Ascending aorta (tissue), 2 donors: ENCODE measurements around the gene KIF3A. TPM values are rescaled to one million over a fixed set of nuclear protein-coding genes. Genes with fewer than 3 reads are reported as not detected.

Experiments used
- DNase-seq, 2 donors: peaks; one replicate each; pipeline ENCODE4 v3.0.0-alpha.2; 2019; ENCODE audit warnings: low spot score in 2 of 2
- H3K27ac ChIP-seq, 2 donors: fragments of 200-600 bp; sonication (generic); one replicate each; pipeline ENCODE4 v1.5.1; 2016 to 2017; ENCODE audit warnings: mild to moderate bottlenecking in 1 of 2
- H3K27me3 ChIP-seq: fragments of 200-600 bp; sonication (generic); one replicate; pipeline ENCODE4 v1.5.1; 2017
- H3K36me3 ChIP-seq, 2 donors: fragments of 200-600 bp; sonication (generic); one replicate each; pipeline ENCODE4 v1.5.1; 2016
- H3K4me1 ChIP-seq, 2 donors: fragments of 200-600 bp; sonication (generic); one replicate each; pipeline ENCODE4 v1.5.1; 2016 to 2017; ENCODE audit warnings: mild to moderate bottlenecking in 1 of 2
- H3K4me3 ChIP-seq, 2 donors: fragments of 200-600 bp; sonication (generic); one replicate each; pipeline ENCODE4 v1.5.1; 2016 to 2017; ENCODE audit warnings: mild to moderate bottlenecking in 1 of 2
- H3K9me3 ChIP-seq, 2 donors: fragments of 200-600 bp; sonication (generic); one replicate each; pipeline ENCODE4 v1.5.1; 2016
- intact Hi-C: fragments of 100-400 bp; cut with DNase I; formaldehyde crosslinking; loops from one replicate; pipeline ENCODE4 v1.15.1; 2023
- total RNA-seq: library from RNA; depleted of rRNA; stranded (reverse); fragments of >200 nt; gene quantifications from one replicate; pipeline ENCODE4 v1.1.0, GENCODE V29; 2016
- TF ChIP-seq, protein P1 (sequence below), 3 experiments: fragments of 200-600 bp in 2 of 3; fragments of 450-650 bp in 1 of 3; sonication (generic) in 2 of 3; IDR thresholded peaks; one replicate each; pipeline ENCODE4 v1.5.1; 2016 to 2019; ENCODE audit warnings: antibody characterized with exemption in 3 of 3, mild to moderate bottlenecking in 1 of 3, moderate library complexity in 1 of 3

Gene KIF3A
- total RNA-seq, 1 donor from 2014 or later = 4.4 TPM

- Histone ChIP-seq H3K27me3 (no peaks in the 10 kb centered on the region), H3K9me3 (no peaks in the 10 kb centered on the region), H3K27ac (no peak overlapping the region), H3K36me3 (peaks cover 0 to 3% of the 10 kb centered on the region in 2 donors), H3K4me3 (no peak overlapping the region), H3K4me1 (no peaks in the 10 kb centered on the region)
- intact Hi-C loops = loop anchor here (5.0 kb wide), 1 partner anchor 46 kb away; no protein-coding TSS in a partner anchor
- TF ChIP-seq, protein P1, sequence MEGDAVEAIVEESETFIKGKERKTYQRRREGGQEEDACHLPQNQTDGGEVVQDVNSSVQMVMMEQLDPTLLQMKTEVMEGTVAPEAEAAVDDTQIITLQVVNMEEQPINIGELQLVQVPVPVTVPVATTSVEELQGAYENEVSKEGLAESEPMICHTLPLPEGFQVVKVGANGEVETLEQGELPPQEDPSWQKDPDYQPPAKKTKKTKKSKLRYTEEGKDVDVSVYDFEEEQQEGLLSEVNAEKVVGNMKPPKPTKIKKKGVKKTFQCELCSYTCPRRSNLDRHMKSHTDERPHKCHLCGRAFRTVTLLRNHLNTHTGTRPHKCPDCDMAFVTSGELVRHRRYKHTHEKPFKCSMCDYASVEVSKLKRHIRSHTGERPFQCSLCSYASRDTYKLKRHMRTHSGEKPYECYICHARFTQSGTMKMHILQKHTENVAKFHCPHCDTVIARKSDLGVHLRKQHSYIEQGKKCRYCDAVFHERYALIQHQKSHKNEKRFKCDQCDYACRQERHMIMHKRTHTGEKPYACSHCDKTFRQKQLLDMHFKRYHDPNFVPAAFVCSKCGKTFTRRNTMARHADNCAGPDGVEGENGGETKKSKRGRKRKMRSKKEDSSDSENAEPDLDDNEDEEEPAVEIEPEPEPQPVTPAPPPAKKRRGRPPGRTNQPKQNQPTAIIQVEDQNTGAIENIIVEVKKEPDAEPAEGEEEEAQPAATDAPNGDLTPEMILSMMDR (IDR thresholded peaks at IDR 0.05) = no peak
- no peak for DNase-seq
These were observed 48.6 kb downstream of the KIF3A start for GRCh38 chr5:132688536-132689339.

GRCh38 chr5:132687995-132688394 lies 49.4 kb downstream of the KIF3A start:
- Histone ChIP-seq H3K9me3 (no peaks in the 10 kb centered on the region), H3K4me1 (no peaks in the 10 kb centered on the region), H3K27ac (no peak overlapping the region), H3K36me3 (peaks cover 0 to 3% of the 10 kb centered on the region in 2 donors), H3K27me3 (no peaks in the 10 kb centered on the region), H3K4me3 (no peak overlapping the region)
- TF ChIP-seq, protein P1 (IDR thresholded peaks at IDR 0.05) = no peak
- no peak for DNase-seq
- intact Hi-C loops = loop anchor here (5.0 kb wide), 1 partner anchor 46 kb away; no protein-coding TSS in a partner anchor

DNA sequence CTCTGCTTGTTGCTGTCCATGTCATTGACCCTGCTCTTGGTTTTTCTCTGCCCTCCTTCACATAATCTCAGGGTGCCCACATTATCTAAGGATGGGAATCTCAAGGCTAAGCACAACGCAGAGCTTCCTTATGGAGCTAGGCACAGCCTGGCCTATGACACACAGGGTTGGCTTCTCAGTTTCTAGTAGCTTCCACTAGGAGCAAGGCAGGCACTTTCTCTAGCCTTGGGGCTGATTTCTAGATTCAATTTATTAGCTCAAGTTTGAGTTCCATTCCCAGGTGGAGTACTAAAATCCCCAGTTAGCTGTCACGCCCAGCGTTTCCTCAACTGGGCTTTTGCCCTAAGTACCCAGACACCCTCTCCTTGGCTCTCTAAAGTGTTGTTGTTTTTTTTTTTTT lies 51.2 kb downstream of the KIF3A start:
- H3K9me3 ChIP-seq = no peaks in the 10 kb centered on the region
- H3K27ac ChIP-seq = no peak overlapping the region
- peaks cover 0 to 3% of the 10 kb centered on the region in 2 donors for H3K36me3 ChIP-seq
- TF ChIP-seq, protein P1 (IDR thresholded peaks at IDR 0.05) = no peak
- no peaks in the 10 kb centered on the region for H3K4me1 ChIP-seq
- no peak for DNase-seq
- no peak overlapping the region for H3K4me3 ChIP-seq
- intact Hi-C loops = loop anchor here (5.0 kb wide), 1 partner anchor 44 kb away; no protein-coding TSS in a partner anchor
- no peaks in the 10 kb centered on the region for H3K27me3 ChIP-seq

GRCh38 chr5:132684922-132685720 lies 52.2 kb downstream of the KIF3A start:
- TF ChIP-seq, protein P1 (IDR thresholded peaks at IDR 0.05) = no peak

DNA sequence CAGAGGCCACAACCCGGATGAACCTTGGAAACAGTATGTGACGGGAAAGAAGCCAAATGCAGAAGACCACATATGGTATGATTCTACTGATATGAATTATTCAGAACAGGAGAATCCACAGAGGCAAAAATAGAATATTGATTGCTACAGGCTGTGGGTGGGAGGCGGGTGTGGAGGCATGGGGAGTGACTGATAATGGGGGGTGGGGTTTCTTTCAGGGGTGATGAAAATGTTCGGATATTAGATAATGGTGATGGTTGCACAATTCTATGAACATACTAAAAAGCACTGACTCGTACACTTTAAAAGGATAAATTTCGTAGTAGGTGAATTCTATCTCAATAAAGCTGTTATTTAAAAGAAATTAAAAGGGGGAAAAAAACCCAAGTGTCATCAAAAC lies 52.9 kb downstream of the KIF3A start:
- no peaks in the 10 kb centered on the region for H3K27me3 ChIP-seq
- intact Hi-C loops = no loop called here
- no peak for DNase-seq

More at GRCh38 chr5:132684922-132685720, 52.2 kb downstream of the KIF3A start:
- Histone ChIP-seq H3K27me3 (no peaks in the 10 kb centered on the region), H3K9me3 (no peaks in the 10 kb centered on the region), H3K4me3 (no peak overlapping the region), H3K4me1 (no peaks in the 10 kb centered on the region), H3K27ac (no peak overlapping the region), H3K36me3 (peaks cover 0 to 3% of the 10 kb centered on the region in 2 donors)
- no peak for DNase-seq
- intact Hi-C loops = loop anchor here (5.0 kb wide), 1 partner anchor 43 kb away; no protein-coding TSS in a partner anchor

More for the DNA sequence above, 52.9 kb downstream of the KIF3A start:
- no peak overlapping the region for H3K27ac ChIP-seq
- H3K4me3 ChIP-seq = no peak overlapping the region
- H3K9me3 ChIP-seq = no peaks in the 10 kb centered on the region
- TF ChIP-seq, protein P1 (IDR thresholded peaks at IDR 0.05) = no peak
- no peaks in the 10 kb centered on the region for H3K4me1 ChIP-seq
- H3K36me3 ChIP-seq = peaks cover 0 to 3% of the 10 kb centered on the region in 2 donors
